ENCODE data around the gene ALKBH2. TPM values are rescaled to one million over a fixed set of nuclear protein-coding genes. Genes with fewer than 3 reads are reported as not detected.

Gene ALKBH2
- total RNA-seq, 4 donors from 2014 or later = 10.4 to 19.0 (median 13.6) TPM

DNA sequence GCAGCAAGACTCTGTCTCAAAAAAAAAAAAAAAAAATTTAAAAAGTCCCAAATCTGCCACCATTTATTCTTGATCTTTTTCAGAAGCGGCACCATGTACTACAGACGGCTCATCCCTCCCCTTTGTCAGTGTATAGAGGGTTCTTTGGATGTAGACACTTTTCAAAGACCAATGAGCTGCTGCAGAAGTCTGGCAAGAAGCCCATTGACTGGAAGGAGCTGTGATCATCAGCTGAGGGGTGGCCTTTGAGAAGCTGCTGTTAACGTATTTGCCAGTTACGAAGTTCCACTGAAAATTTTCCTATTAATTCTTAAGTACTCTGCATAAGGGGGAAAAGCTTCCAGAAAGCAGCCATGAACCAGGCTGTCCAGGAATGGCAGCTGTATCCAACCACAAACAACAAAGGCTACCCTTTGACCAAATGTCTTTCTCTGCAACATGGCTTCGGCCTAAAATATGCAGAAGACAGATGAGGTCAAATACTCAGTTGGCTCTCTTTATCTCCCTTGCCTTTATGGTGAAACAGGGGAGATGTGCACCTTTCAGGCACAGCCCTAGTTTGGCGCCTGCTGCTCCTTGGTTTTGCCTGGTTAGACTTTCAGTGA is 16.6 kb upstream of the ALKBH2 start:
- intact Hi-C loops (cut with DNase I) = loop anchor here (5.0 kb wide), 1 partner anchor 57 kb away; no protein-coding TSS in a partner anchor
- peaks cover 29 to 51% (median 40%) of the 10 kb centered on the region in 4 donors for H3K36me3 ChIP-seq
- H3K4me1 ChIP-seq = peaks cover 36 to 48% (median 43%) of the 10 kb centered on the region in 4 donors
- H3K27me3 ChIP-seq = no peaks in the 10 kb centered on the region
- no peaks in the 10 kb centered on the region for H3K9me3 ChIP-seq
- no peak for DNase-seq (ENCODE audit: extremely low spot score)
- WGBS = 75% methylated on average over 6 of the region's 6 CpGs
- TF ChIP-seq EP300 (IDR thresholded peaks at IDR 0.05) (no peak), POLR2AphosphoS5 (IDR thresholded peaks at IDR 0.05) (no peak), POLR2A (IDR thresholded peaks at IDR 0.05; ENCODE audit: low read depth) (no peak)
- TF ChIP-seq, protein P1, sequence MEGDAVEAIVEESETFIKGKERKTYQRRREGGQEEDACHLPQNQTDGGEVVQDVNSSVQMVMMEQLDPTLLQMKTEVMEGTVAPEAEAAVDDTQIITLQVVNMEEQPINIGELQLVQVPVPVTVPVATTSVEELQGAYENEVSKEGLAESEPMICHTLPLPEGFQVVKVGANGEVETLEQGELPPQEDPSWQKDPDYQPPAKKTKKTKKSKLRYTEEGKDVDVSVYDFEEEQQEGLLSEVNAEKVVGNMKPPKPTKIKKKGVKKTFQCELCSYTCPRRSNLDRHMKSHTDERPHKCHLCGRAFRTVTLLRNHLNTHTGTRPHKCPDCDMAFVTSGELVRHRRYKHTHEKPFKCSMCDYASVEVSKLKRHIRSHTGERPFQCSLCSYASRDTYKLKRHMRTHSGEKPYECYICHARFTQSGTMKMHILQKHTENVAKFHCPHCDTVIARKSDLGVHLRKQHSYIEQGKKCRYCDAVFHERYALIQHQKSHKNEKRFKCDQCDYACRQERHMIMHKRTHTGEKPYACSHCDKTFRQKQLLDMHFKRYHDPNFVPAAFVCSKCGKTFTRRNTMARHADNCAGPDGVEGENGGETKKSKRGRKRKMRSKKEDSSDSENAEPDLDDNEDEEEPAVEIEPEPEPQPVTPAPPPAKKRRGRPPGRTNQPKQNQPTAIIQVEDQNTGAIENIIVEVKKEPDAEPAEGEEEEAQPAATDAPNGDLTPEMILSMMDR (IDR thresholded peaks at IDR 0.05) = no peak
- H3K27ac ChIP-seq (replicated peaks in 1 of 4) = peak overlapping the region; percentile 82 to 96 (median 90)
- H3K4me3 ChIP-seq = no peak overlapping the region

DNA sequence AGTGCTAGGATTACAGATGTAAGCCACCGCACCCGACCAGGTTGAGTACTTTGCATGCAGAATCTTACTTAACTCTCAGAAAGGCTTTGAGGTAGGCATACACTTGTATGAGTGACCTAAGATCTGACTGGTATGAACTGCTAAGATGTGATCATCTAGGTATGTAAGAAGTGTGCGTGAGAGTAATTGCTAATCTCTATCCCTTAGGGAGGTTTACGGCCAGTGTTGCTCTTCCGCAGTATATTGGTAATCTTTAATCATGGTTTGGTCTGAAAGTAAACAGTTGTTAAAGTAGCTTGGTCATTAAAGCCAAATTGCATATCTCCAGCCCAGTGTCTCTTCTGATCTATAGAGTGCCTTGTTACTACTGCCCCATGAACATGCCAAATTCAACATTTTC is 11.9 kb upstream of the ALKBH2 start:
- Histone ChIP-seq H3K4me1 (peaks cover 1 to 17% (median 12%) of the 10 kb centered on the region in 4 donors), H3K27me3 (no peaks in the 10 kb centered on the region), H3K27ac (replicated peaks in 1 of 4) (no peak overlapping the region), H3K36me3 (peaks cover 52 to 90% (median 77%) of the 10 kb centered on the region in 4 donors), H3K9me3 (no peaks in the 10 kb centered on the region), H3K4me3 (no peak overlapping the region)
- TF ChIP-seq POLR2A (IDR thresholded peaks at IDR 0.05; ENCODE audit: low read depth) = no peak
- no peak for TF ChIP-seq POLR2AphosphoS5 (IDR thresholded peaks at IDR 0.05)
- TF ChIP-seq EP300 (IDR thresholded peaks at IDR 0.05) = no peak
- TF ChIP-seq, protein P1 (IDR thresholded peaks at IDR 0.05) = no peak
- DNase-seq (ENCODE audit: extremely low spot score) = no peak
- WGBS = 97% methylated on average over 5 of the region's 5 CpGs
- intact Hi-C loops (cut with DNase I) = no loop called here

DNA sequence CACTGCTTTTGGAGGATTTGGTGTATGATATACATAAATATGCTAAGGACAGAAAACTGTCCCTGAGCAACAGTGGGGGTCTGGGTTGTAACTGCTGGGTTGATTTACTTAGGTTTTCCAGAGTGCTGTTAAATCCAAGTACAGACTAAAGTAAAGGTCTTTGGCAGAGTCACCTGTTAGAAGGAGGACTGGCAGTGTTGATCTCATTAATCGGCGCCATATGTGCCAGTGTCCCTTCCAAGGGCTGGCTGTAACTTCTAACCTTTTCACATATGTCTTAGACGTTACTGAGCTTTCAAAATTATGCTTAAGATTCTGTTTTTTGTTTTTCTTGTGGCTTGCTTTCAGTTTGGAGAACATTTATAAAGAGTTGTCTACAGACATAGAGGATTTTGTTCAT is 9.2 kb upstream of the ALKBH2 start:
- Histone ChIP-seq H3K4me1 (peaks cover 15 to 31% (median 28%) of the 10 kb centered on the region in 4 donors), H3K4me3 (no peak overlapping the region), H3K36me3 (peaks cover 44 to 74% (median 61%) of the 10 kb centered on the region in 4 donors), H3K27ac (replicated peaks in 1 of 4) (no peak overlapping the region), H3K9me3 (no peaks in the 10 kb centered on the region), H3K27me3 (no peaks in the 10 kb centered on the region)
- no peak for DNase-seq (ENCODE audit: extremely low spot score)
- 87% methylated on average over 3 of the region's 3 CpGs for WGBS
- TF ChIP-seq POLR2A (IDR thresholded peaks at IDR 0.05; ENCODE audit: low read depth) = no peak
- TF ChIP-seq, protein P1 (IDR thresholded peaks at IDR 0.05) = no peak
- no peak for TF ChIP-seq EP300 (IDR thresholded peaks at IDR 0.05)
- TF ChIP-seq POLR2AphosphoS5 (IDR thresholded peaks at IDR 0.05) = no peak
- intact Hi-C loops (cut with DNase I) = no loop called here

DNA sequence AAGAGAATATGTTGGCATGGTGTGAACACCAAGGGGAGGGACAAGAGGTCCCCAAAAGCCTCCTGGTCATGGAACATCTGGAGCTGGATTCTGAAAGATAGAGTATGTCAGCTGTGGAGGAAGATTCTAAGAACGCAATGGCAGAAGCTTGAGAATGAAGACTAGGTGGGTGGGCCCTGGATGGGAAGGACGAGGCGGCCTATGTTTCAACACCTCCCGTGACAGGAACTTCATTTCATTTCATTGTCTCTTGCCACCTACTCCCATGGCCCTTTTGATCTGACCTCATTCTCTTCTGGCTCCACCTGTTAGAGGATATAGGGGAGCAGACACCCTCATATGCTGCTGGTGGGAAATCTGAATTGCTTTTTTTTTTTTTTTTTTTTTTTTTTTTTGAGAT is 7.5 kb upstream of the ALKBH2 start:
- Histone ChIP-seq H3K36me3 (peaks cover 32 to 58% (median 48%) of the 10 kb centered on the region in 4 donors), H3K27ac (replicated peaks in 1 of 4) (peak overlapping the region in 2 of 4 donors; percentile 89 to 90)
- TF ChIP-seq, protein P1 (IDR thresholded peaks at IDR 0.05) = no peak
- TF ChIP-seq POLR2AphosphoS5 (IDR thresholded peaks at IDR 0.05) = no peak
- TF ChIP-seq EP300 (IDR thresholded peaks at IDR 0.05) = no peak
- TF ChIP-seq POLR2A (IDR thresholded peaks at IDR 0.05; ENCODE audit: low read depth) = no peak

More for the DNA sequence above, 7.5 kb upstream of the ALKBH2 start:
- no peaks in the 10 kb centered on the region for H3K9me3 ChIP-seq
- H3K27me3 ChIP-seq = peaks cover 0 to 3% (median 0%) of the 10 kb centered on the region in 4 donors
- no peak for DNase-seq (ENCODE audit: extremely low spot score)
- H3K4me3 ChIP-seq = no peak overlapping the region
- intact Hi-C loops (cut with DNase I) = no loop called here
- H3K4me1 ChIP-seq = peaks cover 19 to 37% (median 33%) of the 10 kb centered on the region in 4 donors
- WGBS = 85% methylated on average over 4 of the region's 4 CpGs
